Measurements from ENCODE around the gene SGK2. TPM values are rescaled to one million over a fixed set of nuclear protein-coding genes. Genes with fewer than 3 reads are reported as not detected.

The SGK2 gene
- total RNA-seq, 5 donors from 2014 or later (not counting 1 experiment from before 2014, with no cell fraction given), result 0.73 to 2.0 (median 1.4) TPM

DNA sequence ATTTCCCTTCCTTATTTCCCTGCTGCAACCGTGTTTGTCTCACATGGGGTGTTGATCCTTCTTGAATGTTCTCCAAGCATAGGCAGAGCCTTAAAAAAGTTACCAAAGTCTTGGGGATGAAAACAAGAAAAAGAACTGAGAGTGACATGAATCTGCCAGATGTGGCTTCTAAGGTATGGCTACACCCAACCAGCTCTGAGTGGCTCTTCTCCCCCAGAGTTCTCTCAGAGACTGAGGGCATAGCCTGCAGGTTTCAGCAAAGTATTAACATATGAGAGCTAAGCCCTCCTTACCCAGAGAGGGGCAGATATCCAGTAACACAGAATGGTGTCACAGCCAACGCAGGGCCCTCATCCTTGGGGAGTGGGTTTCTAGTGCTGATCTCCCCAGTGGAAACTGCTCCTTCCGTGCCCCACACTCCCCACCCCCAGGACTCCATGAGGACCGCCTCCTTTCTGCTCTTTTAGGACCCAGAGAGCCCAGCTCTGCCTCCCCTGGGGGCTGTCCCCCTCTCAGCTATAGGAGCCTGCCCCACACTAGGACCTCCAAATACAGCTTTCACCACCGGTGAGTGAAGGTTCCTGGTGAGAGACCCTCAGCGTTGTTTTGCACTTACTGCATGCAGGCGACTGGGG is 23.3 kb upstream of the SGK2 start:
- ATAC-seq (replicated peaks in 1 of 4), result no peak
- no peak overlapping the region for H3K4me3 Mint-ChIP-seq
- H3K9me3 Mint-ChIP-seq, result no peaks in the 10 kb centered on the region
- Histone ChIP-seq H3K27ac (ENCODE audit: low read length) (no peak overlapping the region), H3K4me3 (ENCODE audit: control insufficient read depth in 1 of 2, extremely low read depth in 1 of 2, low read length in 1 of 2) (no peak overlapping the region), H3K36me3 (ENCODE audit: control insufficient read depth in 2 of 2, extremely low read depth in 1 of 2, insufficient read depth in 1 of 2, low read length in 1 of 2) (no peaks in the 10 kb centered on the region), H3K4me1 (ENCODE audit: control insufficient read depth in 1 of 2, extremely low read depth in 1 of 2, insufficient read depth in 2 of 2, low read length in 2 of 2) (no peaks in the 10 kb centered on the region), H3K27me3 (replicated peaks in 1 of 2; ENCODE audit: control insufficient read depth in 2 of 2, extremely low read depth in 1 of 2, insufficient read depth in 2 of 2, low read length in 1 of 2) (no peaks in the 10 kb centered on the region), H3K9me3 (no peaks in the 10 kb centered on the region)
- CTCF ChIA-PET, result no interaction called here
- DNase-seq, result no peak
- peaks cover 5% of the 10 kb centered on the region for H3K36me3 Mint-ChIP-seq
- 84% methylated on average over 5 of the region's 7 CpGs for WGBS (ENCODE audit: insufficient coverage)
- H3K27me3 Mint-ChIP-seq, result no peaks in the 10 kb centered on the region
- H3K27ac Mint-ChIP-seq, result no peak overlapping the region
- H3K4me1 Mint-ChIP-seq, result no peaks in the 10 kb centered on the region
- POLR2A ChIA-PET, result no interaction called here

DNA sequence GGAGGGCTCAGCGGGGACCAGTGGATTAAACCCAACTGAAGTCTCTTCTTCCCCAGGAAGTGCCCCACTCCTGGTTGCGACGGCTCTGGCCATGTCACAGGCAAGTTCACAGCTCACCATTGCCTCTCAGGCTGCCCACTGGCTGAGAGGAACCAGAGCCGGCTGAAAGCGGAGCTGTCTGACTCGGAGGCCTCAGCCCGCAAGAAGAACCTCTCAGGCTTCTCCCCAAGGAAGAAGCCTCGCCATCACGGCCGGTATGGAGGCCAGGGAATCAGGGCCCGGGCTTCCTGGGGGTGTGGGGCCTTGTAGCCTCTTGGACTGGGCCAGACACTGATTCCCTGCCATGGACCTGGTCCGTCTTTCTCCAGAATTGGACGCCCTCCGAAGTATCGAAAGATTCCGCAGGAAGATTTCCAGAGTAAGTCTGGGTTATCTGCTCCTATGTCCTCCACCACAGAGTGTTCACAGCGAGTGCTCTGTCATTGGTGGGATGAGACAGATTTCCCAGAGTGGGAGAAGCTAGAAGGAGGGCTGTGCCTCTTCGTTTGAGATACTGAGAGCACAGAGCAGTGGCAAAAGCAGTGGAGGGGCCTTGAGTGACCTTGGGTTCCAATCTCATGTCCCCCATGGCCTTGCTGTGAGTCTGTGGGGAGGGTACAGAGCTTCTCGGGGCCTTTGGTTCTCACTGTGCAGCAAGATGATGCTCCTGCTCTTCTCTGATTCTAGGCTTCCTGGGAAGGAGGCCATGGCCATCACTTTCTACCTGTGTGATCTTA is 22.6 kb upstream of the SGK2 start:
- Histone ChIP-seq H3K4me1 (ENCODE audit: control insufficient read depth in 1 of 2, extremely low read depth in 1 of 2, insufficient read depth in 2 of 2, low read length in 2 of 2) (no peaks in the 10 kb centered on the region), H3K9me3 (no peaks in the 10 kb centered on the region), H3K36me3 (ENCODE audit: control insufficient read depth in 2 of 2, extremely low read depth in 1 of 2, insufficient read depth in 1 of 2, low read length in 1 of 2) (no peaks in the 10 kb centered on the region), H3K27me3 (replicated peaks in 1 of 2; ENCODE audit: control insufficient read depth in 2 of 2, extremely low read depth in 1 of 2, insufficient read depth in 2 of 2, low read length in 1 of 2) (no peaks in the 10 kb centered on the region), H3K4me3 (ENCODE audit: control insufficient read depth in 1 of 2, extremely low read depth in 1 of 2, low read length in 1 of 2) (no peak overlapping the region), H3K27ac (ENCODE audit: low read length) (no peak overlapping the region)
- H3K4me1 Mint-ChIP-seq, result no peaks in the 10 kb centered on the region
- ChIA-PET POLR2A (no interaction called here), CTCF (interaction anchor here in 1 of 2 donors (0.6 kb wide), 1 partner anchor 94 kb away, joined by 8 read pairs; no protein-coding TSS in a partner anchor)
- H3K36me3 Mint-ChIP-seq, result peaks cover 5% of the 10 kb centered on the region
- no peaks in the 10 kb centered on the region for H3K9me3 Mint-ChIP-seq
- H3K4me3 Mint-ChIP-seq, result no peak overlapping the region
- 89% methylated on average over 18 of the region's 19 CpGs for WGBS (ENCODE audit: insufficient coverage)
- DNase-seq (no peak), ATAC-seq (replicated peaks in 1 of 4) (no peak)
- H3K27ac Mint-ChIP-seq, result no peak overlapping the region
- H3K27me3 Mint-ChIP-seq, result no peaks in the 10 kb centered on the region

DNA sequence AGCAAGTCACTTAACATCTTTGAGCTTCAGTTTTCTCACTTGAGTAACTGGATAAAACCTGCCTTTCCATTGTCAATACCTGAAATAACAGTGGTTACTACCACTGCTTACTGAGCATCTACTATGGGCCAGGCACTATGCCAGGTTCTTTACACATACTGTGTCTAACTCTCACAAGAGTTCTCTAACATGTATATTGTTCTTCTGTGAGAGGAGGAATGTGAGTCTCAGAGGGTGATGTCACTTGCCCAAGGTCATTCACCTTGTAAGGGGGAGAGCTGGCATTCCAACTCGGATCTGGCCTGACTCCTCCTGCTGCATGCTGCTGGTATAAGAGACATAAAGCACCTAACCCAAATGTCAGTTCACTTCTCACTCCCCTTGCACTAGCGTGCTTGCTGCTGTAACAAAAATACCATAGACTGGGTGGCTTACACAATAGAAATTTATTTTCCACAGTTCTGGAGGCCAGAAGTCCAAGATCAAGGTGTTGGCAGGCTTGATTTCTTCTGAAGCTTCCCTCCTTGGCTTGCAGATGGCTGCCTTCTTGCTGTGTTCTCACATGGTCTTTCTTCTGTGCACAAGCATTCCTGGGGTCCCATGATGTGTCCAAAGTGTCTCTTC is 21.9 kb upstream of the SGK2 start:
- no peaks in the 10 kb centered on the region for H3K4me1 ChIP-seq (ENCODE audit: control insufficient read depth in 1 of 2, extremely low read depth in 1 of 2, insufficient read depth in 2 of 2, low read length in 2 of 2)
- CTCF ChIA-PET, result interaction anchor here in 1 of 2 donors (0.6 kb wide), 1 partner anchor 95 kb away, joined by 8 read pairs; no protein-coding TSS in a partner anchor
- WGBS (ENCODE audit: insufficient coverage), result 88% methylated on average over 1 of the region's 2 CpGs
- no peak overlapping the region for H3K4me3 ChIP-seq (ENCODE audit: control insufficient read depth in 1 of 2, extremely low read depth in 1 of 2, low read length in 1 of 2)
- no peaks in the 10 kb centered on the region for H3K9me3 ChIP-seq
- Mint-ChIP-seq H3K27me3 (no peaks in the 10 kb centered on the region), H3K4me1 (no peaks in the 10 kb centered on the region), H3K4me3 (no peak overlapping the region), H3K36me3 (peaks cover 5% of the 10 kb centered on the region), H3K27ac (no peak overlapping the region), H3K9me3 (no peaks in the 10 kb centered on the region)
- H3K36me3 ChIP-seq (ENCODE audit: control insufficient read depth in 2 of 2, extremely low read depth in 1 of 2, insufficient read depth in 1 of 2, low read length in 1 of 2), result no peaks in the 10 kb centered on the region
- no peak for ATAC-seq (replicated peaks in 1 of 4)
- POLR2A ChIA-PET, result no interaction called here
- no peak overlapping the region for H3K27ac ChIP-seq (ENCODE audit: low read length)
- H3K27me3 ChIP-seq (replicated peaks in 1 of 2; ENCODE audit: control insufficient read depth in 2 of 2, extremely low read depth in 1 of 2, insufficient read depth in 2 of 2, low read length in 1 of 2), result no peaks in the 10 kb centered on the region
- DNase-seq, result no peak

DNA sequence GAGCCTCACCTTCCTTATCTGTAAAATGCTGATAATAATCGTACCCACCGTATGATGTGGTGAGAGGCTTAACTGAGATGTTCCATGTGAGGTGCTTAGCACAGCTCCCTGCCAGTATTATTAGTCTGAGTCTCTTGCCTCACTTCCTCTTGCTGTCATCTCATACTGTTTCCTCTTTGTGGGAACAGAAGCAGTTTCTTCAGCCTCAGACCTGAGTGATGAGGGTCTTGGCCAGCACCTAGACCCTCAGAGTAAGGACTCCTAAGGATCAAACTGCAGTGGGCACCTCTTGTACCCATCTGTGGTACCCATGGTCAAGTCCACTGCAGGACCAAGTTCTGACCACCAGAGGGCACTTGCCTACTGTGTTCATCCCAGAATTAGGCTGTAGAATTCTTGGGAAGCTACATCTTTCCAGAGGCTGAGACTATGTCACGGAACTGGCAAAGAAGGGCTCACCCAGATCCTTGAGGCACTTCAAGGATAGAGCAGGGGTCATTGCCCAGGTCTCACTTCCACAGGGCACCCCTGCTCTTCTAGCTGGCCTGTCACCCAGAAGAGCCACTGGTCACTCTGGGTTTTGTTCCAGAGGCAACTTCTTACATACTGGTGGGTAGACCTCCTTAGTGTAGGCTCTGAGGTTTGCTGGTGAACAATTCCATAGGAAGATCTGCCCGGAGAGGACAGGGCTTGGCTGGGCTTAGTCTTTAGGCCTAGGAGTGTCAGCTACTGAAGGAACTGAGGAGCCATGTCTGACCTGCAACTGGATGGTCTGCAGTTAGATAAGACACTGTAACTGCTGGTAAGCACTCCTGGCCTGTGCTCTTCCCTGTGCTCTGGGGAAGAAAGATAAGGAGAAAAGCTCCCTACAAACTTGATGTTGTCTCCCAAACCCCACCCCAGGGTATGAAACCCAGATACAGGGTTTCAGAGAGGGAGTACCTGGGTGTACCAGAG is 20.6 kb upstream of the SGK2 start:
- Histone ChIP-seq H3K27ac (ENCODE audit: low read length) (no peak overlapping the region), H3K9me3 (no peaks in the 10 kb centered on the region), H3K27me3 (replicated peaks in 1 of 2; ENCODE audit: control insufficient read depth in 2 of 2, extremely low read depth in 1 of 2, insufficient read depth in 2 of 2, low read length in 1 of 2) (no peaks in the 10 kb centered on the region), H3K4me3 (ENCODE audit: control insufficient read depth in 1 of 2, extremely low read depth in 1 of 2, low read length in 1 of 2) (no peak overlapping the region), H3K36me3 (ENCODE audit: control insufficient read depth in 2 of 2, extremely low read depth in 1 of 2, insufficient read depth in 1 of 2, low read length in 1 of 2) (no peaks in the 10 kb centered on the region), H3K4me1 (ENCODE audit: control insufficient read depth in 1 of 2, extremely low read depth in 1 of 2, insufficient read depth in 2 of 2, low read length in 2 of 2) (no peaks in the 10 kb centered on the region)
- ChIA-PET POLR2A (no interaction called here), CTCF (interaction anchor here (0.7 to 1.2 kb wide), 3 partner anchors 9 to 11 kb away, joined by 3 to 4 read pairs (median 4); no protein-coding TSS in a partner anchor)
- no peaks in the 10 kb centered on the region for H3K4me1 Mint-ChIP-seq
- WGBS (ENCODE audit: insufficient coverage), result 39% methylated on average over 2 of the region's 4 CpGs
- H3K4me3 Mint-ChIP-seq, result no peak overlapping the region
- DNase-seq (peak in 27 of 35 experiments; percentile 5 to 61 (median 24)), ATAC-seq (replicated peaks in 1 of 4) (peak in 2 of 4 experiments; percentile 31 to 53)
- peaks cover 5% of the 10 kb centered on the region for H3K36me3 Mint-ChIP-seq
- no peaks in the 10 kb centered on the region for H3K9me3 Mint-ChIP-seq
- H3K27me3 Mint-ChIP-seq, result no peaks in the 10 kb centered on the region
- H3K27ac Mint-ChIP-seq, result peak overlapping the region in 1 of 2 donors; percentile 11

DNA sequence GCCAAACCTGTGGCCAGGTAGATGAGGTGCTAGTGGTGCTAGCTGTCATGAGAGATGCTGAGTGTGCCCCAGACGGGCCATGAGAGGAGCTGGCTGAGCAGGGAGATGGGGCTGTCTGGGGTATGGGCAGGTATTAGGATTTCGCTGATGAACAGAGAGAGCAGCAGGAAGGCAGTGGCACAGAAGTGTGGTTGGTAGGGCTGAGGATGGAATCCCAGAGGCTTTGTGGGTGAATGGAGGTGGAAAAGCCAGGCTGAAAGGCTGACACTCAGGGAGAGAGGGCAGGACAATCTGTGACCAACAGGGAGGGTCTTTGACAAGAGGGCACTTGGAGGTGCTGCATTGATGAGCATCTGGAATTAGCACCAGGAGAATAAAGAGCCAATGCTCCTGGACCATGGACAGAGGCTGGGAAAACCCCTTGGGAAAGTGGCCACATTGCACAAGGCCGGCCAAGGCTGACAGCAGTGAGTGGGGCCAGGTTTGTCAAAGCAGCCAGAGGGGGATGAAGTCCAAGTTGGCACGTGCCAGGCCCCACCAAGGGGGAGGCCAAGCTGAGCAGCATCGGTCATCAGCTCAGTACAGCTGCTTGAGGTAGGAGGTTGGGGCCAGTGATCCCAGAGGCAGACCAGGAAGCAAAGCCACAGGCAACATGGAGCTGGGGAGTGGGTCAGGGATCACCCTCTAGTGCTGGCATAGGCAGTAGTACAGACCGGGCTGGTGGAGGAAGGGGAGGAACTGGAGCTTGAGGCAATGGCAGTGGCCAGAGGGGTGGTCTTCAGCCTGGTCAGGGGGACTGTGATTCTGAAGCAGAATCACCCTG is 19.7 kb upstream of the SGK2 start:
- H3K27ac Mint-ChIP-seq, result no peak overlapping the region
- H3K27me3 ChIP-seq (replicated peaks in 1 of 2; ENCODE audit: control insufficient read depth in 2 of 2, extremely low read depth in 1 of 2, insufficient read depth in 2 of 2, low read length in 1 of 2), result no peaks in the 10 kb centered on the region
- H3K9me3 ChIP-seq, result no peaks in the 10 kb centered on the region
- H3K27me3 Mint-ChIP-seq, result no peaks in the 10 kb centered on the region
- WGBS (ENCODE audit: insufficient coverage), result 82% methylated on average over 6 of the region's 6 CpGs
- H3K36me3 ChIP-seq (ENCODE audit: control insufficient read depth in 2 of 2, extremely low read depth in 1 of 2, insufficient read depth in 1 of 2, low read length in 1 of 2), result no peaks in the 10 kb centered on the region
- CTCF ChIA-PET, result interaction anchor here (0.5 to 1.2 kb wide), 4 partner anchors 10 to 16 kb away, joined by 3 to 4 read pairs (median 4); no protein-coding TSS in a partner anchor
- no peaks in the 10 kb centered on the region for H3K4me1 Mint-ChIP-seq
- no peaks in the 10 kb centered on the region for H3K4me1 ChIP-seq (ENCODE audit: control insufficient read depth in 1 of 2, extremely low read depth in 1 of 2, insufficient read depth in 2 of 2, low read length in 2 of 2)
- DNase-seq, result no peak
- POLR2A ChIA-PET, result no interaction called here
- no peak overlapping the region for H3K4me3 Mint-ChIP-seq
- H3K27ac ChIP-seq (ENCODE audit: low read length), result no peak overlapping the region
- H3K9me3 Mint-ChIP-seq, result no peaks in the 10 kb centered on the region
- H3K4me3 ChIP-seq (ENCODE audit: control insufficient read depth in 1 of 2, extremely low read depth in 1 of 2, low read length in 1 of 2), result no peak overlapping the region
- H3K36me3 Mint-ChIP-seq, result peaks cover 5% of the 10 kb centered on the region
- ATAC-seq (replicated peaks in 1 of 4), result no peak
